ENCODE results near the gene PARD3B. TPM values are rescaled to one million over a fixed set of nuclear protein-coding genes. Genes with fewer than 3 reads are reported as not detected.

PARD3B gene
- 28.0 TPM for total RNA-seq

- peak; percentile 37 for DNase-seq (ENCODE audit: low spot score)
These were observed at the start of gene PARD3B for GRCh38 chr2:204544961-204545860. PARD3B (plus strand) TSS chr2:204545475; CDS start chr2:204546000, 525 bp downstream.

- DNase-seq (ENCODE audit: low spot score), result no peak
These were observed 48.5 kb upstream of the PARD3B start for GRCh38 chr2:204496779-204497178.

GRCh38 chr2:204497855-204498254 is 47.4 kb upstream of the PARD3B start:
- no peak for DNase-seq (ENCODE audit: low spot score)

GRCh38 chr2:204498291-204498690 is 47.0 kb upstream of the PARD3B start:
- no peak for DNase-seq (ENCODE audit: low spot score)

- DNase-seq (ENCODE audit: low spot score), result no peak
These were observed 41.4 kb upstream of the PARD3B start for GRCh38 chr2:204503869-204504268.

- no peak for DNase-seq (ENCODE audit: low spot score)
These were observed 40.7 kb upstream of the PARD3B start for GRCh38 chr2:204504594-204504993.

GRCh38 chr2:204505488-204505887 is 39.8 kb upstream of the PARD3B start:
- no peak for DNase-seq (ENCODE audit: low spot score)

- no peak for DNase-seq (ENCODE audit: low spot score)
These were observed 39.3 kb upstream of the PARD3B start for GRCh38 chr2:204505946-204506345.

- DNase-seq (ENCODE audit: low spot score), result no peak
These were observed 37.6 kb upstream of the PARD3B start for GRCh38 chr2:204507636-204508035.

- DNase-seq (ENCODE audit: low spot score), result no peak
These were observed 34.4 kb upstream of the PARD3B start for GRCh38 chr2:204510709-204511420.

- DNase-seq (ENCODE audit: low spot score), result no peak
These were observed 30.8 kb upstream of the PARD3B start for GRCh38 chr2:204514439-204514838.

- no peak for DNase-seq (ENCODE audit: low spot score)
These were observed 29.9 kb upstream of the PARD3B start for GRCh38 chr2:204515416-204515815.

- no peak for DNase-seq (ENCODE audit: low spot score)
These were observed 28.1 kb upstream of the PARD3B start for GRCh38 chr2:204517154-204517553.

GRCh38 chr2:204529795-204530463 is 15.3 kb upstream of the PARD3B start:
- peak; percentile 12 for DNase-seq (ENCODE audit: low spot score)

GRCh38 chr2:204530464-204530805 is 14.8 kb upstream of the PARD3B start:
- DNase-seq (ENCODE audit: low spot score), result no peak

- no peak for DNase-seq (ENCODE audit: low spot score)
These were observed 11.5 kb upstream of the PARD3B start for GRCh38 chr2:204533629-204534370.

GRCh38 chr2:204535356-204535755 is 9.9 kb upstream of the PARD3B start:
- DNase-seq (ENCODE audit: low spot score), result no peak

GRCh38 chr2:204535764-204536163 is 9.5 kb upstream of the PARD3B start:
- no peak for DNase-seq (ENCODE audit: low spot score)

GRCh38 chr2:204538182-204539018 is 6.9 kb upstream of the PARD3B start:
- DNase-seq (ENCODE audit: low spot score), result no peak

- DNase-seq (ENCODE audit: low spot score), result no peak
These were observed 6.3 kb upstream of the PARD3B start for GRCh38 chr2:204539019-204539385.

- no peak for DNase-seq (ENCODE audit: low spot score)
These were observed 3.6 kb upstream of the PARD3B start for GRCh38 chr2:204541637-204542036.

All from mucosa of gallbladder (tissue), 1 donor.